ENCODE measurements around the gene CLCA1.

Gene CLCA1

DNA sequence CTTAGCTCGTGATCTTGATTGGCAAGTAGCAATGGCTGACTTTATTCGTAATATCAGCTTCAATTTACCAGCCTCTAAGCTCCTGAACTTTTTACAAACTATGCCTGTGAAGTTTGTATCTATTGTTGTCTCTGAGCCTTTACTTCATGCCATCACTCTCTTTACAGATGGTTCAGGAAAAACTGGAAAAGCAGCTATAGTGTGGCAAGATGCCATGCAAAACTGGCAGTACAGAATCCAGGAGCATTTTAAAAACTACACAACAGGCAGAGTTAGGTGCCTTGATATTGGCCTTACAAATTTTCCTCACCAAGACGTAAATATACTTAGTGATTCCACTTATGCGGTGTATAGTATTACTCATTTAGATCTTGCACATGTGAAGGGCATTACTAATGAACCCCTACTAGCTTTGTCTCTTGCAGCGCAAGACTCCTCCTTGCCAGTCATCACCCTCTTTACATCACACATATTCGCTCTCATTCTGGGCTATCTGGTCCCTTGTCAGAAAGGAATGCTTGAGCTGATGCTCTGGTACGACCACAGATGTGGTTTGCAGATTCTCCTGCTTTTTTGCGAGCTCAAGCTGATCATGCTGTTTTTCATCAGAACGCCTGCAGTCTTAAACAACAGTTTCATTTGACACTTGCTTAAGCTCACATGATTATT is 36.3 kb downstream of the CLCA1 start:
- DNase-seq: peak; percentile 52

- no peak for DNase-seq
Observed at GRCh38 chr1:86505564-86505902, 36.8 kb downstream of the CLCA1 start.

DNA sequence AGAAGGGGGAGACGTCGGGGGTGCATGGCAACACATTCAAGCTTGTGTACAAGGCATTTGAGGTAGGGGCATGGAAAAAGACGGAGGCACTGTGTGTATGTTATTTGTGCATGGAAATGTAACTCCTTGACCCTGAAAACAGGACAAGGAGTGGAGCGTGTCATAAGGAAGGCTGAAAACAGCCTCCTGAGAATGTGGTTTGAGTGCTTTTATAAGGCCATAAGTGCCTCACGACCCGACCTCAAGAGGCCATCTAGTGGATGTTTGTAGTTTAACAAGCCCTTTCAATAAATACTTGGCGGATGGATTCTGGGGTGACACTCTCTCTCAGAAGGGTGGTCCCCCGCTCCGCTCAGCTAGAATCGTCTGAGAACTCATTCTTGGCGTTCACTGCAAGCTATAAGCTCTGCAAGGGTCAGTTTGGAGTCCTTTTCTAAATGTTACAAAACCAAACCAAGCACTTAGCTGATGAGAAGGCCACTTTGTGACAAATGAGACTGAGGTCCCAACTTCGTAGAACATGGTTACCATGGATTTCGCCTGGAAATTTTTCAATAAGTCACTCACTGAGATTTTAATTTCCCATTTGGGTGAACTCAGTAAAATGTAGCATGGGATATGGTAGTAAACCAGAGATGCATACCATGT is 39.3 kb downstream of the CLCA1 start:
- peak; percentile 42 for DNase-seq

DNA sequence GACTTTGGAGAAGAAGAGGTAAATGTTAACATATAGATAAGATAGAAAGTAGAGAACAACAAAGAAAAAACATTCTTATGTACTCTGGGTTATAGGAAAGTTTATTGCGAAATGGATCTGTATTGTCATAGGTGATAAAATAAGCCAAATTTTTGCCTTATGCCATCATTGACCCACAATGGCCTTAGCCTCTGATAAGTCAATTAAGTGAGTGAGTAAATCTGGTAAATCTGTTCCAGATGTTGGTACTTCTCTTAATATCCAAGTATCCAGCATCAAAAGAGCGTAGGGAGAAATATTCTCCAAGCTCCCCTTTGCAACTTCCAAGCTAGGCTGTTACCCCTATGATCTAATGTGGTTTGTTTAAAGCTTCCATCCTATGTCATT is 39.8 kb downstream of the CLCA1 start:
- DNase-seq: peak; percentile 67

DNA sequence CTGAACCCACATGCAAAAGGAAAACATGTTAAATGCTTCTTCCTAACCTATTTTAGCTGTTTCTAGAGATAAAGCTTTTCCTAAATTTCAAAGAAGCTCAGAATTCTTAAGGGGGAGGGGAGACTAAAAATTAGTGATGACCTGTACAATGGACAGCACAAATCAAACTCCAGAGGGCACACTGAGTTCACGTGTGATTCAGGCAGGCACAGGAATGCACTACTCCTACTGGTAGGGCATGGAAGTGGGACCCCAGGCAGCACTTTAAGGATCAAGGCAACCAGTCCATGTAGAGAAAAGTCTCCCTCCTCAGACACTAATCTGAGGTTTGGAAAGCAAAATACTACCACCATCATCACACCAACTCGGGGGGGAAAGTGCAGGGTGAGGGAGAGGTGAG is 46.9 kb downstream of the CLCA1 start:
- peak; percentile 38 for DNase-seq

- DNase-seq: peak; percentile 25
Observed at GRCh38 chr1:86516335-86516734, 47.6 kb downstream of the CLCA1 start.

- peak; percentile 10 for DNase-seq
Observed at GRCh38 chr1:86517336-86517735, 48.6 kb downstream of the CLCA1 start.

DNA sequence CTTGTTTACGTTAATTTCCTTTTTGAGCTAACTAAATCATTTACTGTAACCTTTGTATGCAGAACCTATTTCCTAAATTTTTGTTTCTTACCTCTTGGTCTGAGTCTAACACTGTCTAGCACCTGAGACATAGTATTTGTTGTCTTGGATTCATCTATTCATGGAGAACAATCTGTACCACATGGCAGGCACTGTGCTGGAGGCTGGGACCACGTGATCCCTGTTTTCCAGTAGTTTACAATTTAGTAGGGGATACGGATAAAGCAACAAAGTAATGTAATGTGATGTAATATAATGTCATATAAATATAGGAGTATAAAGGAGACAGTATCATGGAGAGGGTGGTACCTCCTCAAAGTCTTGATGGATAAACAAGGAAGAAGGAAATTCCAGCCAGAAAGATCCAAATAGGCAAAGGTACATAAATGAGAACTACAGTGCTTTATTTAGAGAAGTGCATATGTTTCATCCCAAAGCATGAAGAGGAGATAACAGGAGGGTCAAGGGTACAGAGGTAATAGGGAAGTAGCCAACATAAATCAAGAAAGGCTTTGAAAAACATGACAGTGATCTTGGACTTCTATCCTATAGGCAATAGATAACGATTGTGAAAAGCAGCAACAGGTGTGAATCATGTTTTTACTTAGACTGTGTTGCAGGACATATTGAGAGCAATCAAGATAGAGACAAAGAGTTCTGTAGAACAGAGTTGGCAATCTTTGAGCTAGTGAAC is 52.2 kb downstream of the CLCA1 start:
- DNase-seq: no peak

DNA sequence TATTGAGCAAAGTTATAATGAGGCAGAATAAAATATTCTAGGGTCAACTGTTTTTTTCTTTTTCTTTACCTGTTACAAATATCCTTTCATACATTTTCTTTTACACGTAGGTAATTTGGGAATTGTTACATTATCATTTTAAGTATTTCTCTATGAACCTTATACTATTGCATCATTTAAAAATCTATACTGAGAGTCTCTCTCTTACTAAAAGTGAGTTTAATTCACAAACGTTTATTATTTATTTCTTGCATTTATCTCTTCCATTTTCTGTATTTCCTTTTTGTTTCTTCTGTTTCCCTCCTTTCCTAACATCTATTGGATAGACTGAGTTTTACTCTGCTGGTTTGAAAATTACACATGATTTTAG is 52.8 kb downstream of the CLCA1 start:
- DNase-seq: no peak

GRCh38 chr1:86522240-86522639 is 53.5 kb downstream of the CLCA1 start:
- no peak for DNase-seq

GRCh38 chr1:86523670-86524354 is 55.1 kb downstream of the CLCA1 start:
- DNase-seq: no peak

DNA sequence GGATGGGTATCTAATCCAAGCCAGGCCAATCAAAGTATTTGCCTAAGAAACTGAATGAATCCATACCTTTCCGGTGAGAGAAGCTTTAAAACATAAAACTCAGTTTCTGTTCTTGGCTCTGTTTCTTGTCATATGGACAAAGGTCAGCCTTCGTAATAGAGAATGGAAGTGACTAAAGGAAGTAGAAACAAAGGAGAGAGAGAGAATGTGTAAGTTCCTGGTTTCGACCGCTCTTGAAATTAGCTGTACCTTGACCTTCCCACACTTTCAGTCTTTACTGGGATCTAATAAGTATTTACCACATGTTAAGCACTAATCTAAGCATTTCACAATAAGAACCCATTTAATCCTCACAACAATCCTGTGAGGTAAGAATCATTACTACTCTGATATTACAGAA is 58.6 kb downstream of the CLCA1 start:
- DNase-seq: no peak

- no peak for DNase-seq
Observed at GRCh38 chr1:86530211-86530845, 61.6 kb downstream of the CLCA1 start.

DNA sequence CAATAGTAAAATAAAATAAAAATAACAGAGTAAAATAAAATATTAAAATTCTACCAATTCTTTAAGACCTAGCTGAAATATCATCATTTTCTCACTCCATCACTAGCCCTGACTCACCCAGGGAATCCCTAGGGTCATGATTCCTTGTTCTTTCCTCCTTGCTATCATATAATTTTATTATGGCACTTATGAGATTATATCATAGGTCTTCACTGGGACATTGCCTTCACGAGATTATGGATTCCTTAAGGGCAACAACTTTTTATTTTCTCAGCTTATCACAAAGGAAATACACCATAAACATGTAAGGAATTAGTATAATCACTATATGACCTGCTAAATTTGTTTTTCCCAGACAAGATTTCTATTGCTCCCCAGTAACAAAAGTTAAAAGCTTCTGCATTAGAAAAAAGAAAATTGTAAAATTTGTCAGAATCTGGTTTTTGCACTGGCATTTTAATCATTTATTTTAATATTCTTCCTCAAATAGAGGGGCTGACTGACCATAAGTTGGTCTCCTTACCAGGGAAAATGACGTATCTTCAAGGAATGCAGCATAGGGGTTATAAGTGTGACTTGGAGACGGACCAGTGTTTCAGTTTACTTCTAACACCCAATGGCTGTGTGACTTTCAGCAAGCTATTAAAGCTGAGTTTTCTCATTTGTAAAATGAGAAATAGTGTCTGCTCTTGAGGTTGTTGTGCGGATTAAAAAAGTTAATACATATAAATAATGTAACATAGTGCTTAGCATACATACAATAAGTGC is 69.4 kb downstream of the CLCA1 start:
- peak; percentile 44 for DNase-seq

DNA sequence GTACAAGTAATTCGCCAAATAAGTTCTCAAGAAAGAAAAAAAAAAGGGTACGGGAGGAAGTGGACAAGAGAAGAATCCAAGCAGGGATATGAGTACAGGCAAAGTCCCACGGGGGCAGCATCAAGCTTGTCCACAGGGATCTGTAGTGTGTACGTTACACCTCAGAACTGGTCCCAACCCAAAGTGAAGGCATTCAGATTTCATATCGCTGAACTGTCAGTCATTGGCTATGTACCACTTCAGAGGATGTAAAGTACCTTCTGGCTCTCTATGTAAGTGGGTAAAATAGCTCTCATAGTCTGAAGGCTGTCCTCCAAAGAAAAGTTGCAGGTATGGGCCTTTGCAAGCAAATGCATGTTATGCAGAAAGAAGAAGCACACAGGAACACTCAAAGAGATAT is 70.0 kb downstream of the CLCA1 start:
- no peak for DNase-seq

GRCh38 chr1:86541859-86542258 is 73.1 kb downstream of the CLCA1 start:
- peak; percentile 5 for DNase-seq

GRCh38 chr1:86542631-86543030 is 73.9 kb downstream of the CLCA1 start:
- peak; percentile 41 for DNase-seq

DNA sequence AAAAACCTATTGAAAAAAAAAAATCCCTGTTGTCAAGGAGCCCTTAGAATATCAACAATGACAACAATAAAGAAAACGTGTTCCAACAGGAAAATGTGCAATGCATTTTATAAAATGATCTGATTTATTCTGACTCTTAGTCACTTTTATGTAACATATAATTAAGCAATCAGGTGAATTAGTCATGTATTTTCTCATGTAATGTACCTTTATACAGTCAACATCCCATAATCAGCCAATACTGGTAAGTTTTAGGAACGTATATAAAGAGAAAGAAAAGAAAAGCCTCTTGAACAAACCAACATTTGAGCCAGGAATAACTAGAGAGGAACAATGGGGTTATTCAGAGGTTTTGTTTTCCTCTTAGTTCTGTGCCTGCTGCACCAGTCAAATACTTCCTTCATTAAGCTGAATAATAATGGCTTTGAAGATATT is 78.1 kb downstream of the CLCA1 start, which contains the start of gene CLCA4:
CLCA4 (plus strand) TSS at position 292 of the 435 bp plus-strand sequence; CDS start at position 334, 42 bp downstream.
- DNase-seq: no peak

GRCh38 chr1:86548839-86549238 is 80.1 kb downstream of the CLCA1 start:
- no peak for DNase-seq

All from EL (cell line).